ENCODE data around the gene CRYBB2.

- no peak for TF ChIP-seq EZH2 (IDR thresholded peaks at IDR 0.05)
- TF ChIP-seq POLR2AphosphoS5 (IDR thresholded peaks at IDR 0.05; ENCODE audit: borderline replicate concordance, low read depth, low read length) = no peak
- TF ChIP-seq FOXP2 (optimal IDR thresholded peaks at IDR 0.05; ENCODE audit: control extremely low read depth, extremely low read length, insufficient read depth) = no peak
Observed at GRCh38 chr22:25210793-25211192, 8.6 kb upstream of the CRYBB2 start.

Measured in SK-N-MC (cell line).